ENCODE data around the gene LAMB4. TPM values are rescaled to one million over a fixed set of nuclear protein-coding genes. Genes with fewer than 3 reads are reported as not detected.
"Not testable (repeated sequence)": the region's sequence is repeated elsewhere in the genome, so short reads cannot be mapped to it uniquely, and the experiment has no call there.

Gene LAMB4
- total and polyA plus RNA-seq, 2 of the 4 experiments (the other 2 are of a cell fraction), result 0.12 to 0.18 TPM

- CTCF ChIA-PET, result interaction anchor here (0.9 to 1.3 kb wide), 2 partner anchors 10 to 17 kb away, joined by 3 to 4 read pairs; no protein-coding TSS in a partner anchor
- Histone ChIP-seq H3K14ac (replicated peaks; ENCODE audit: low read depth, low read length) (peak overlapping the region; percentile 57; the same call in 1 of the 2 replicates), H4K91ac (ENCODE audit: insufficient read depth, low read depth, low read length) (no peak overlapping the region), H2AK5ac (ENCODE audit: low read depth, low read length) (peak overlapping the region; percentile 57; the same call in 1 of the 2 replicates), H3K23ac (ENCODE audit: low read depth, low read length) (no peak overlapping the region), H3K36me3 (ENCODE audit: control insufficient read depth, insufficient read depth, low read length) (no peaks in the 10 kb centered on the region), H3K27me3 (ENCODE audit: control insufficient read depth, insufficient read depth, low read length) (no peaks in the 10 kb centered on the region), H4K8ac (ENCODE audit: low read depth in 2 of 2, low read length in 2 of 2) (no peak overlapping the region), H2AK9ac (replicated peaks; ENCODE audit: low read depth, low read length, poor library complexity) (no peak overlapping the region), H2BK20ac (ENCODE audit: low read depth, low read length) (no peak overlapping the region), H4K20me1 (ENCODE audit: insufficient read depth, low read length) (no peaks in the 10 kb centered on the region), H3K27ac (ENCODE audit: insufficient read depth, low read length) (no peak overlapping the region), H3K4me2 (ENCODE audit: low read depth, low read length) (no peak overlapping the region), H3K79me1 (ENCODE audit: low read depth in 1 of 2, low read length in 2 of 2) (no peaks in the 10 kb centered on the region), H3K9ac (ENCODE audit: low read depth, low read length) (no peak overlapping the region), H3K9me1 (ENCODE audit: insufficient read depth, low read length) (peaks cover 6% of the 10 kb centered on the region; the same call in 1 of the 2 replicates), H3K4ac (ENCODE audit: low read depth, low read length) (0 out of 2 replicates have a peak overlapping the region, but pooled peaks have one; percentile 39), H2BK120ac (ENCODE audit: low read depth, low read length) (no peak overlapping the region), H2BK5ac (ENCODE audit: low read depth, low read length, poor library complexity, severe bottlenecking) (no peak overlapping the region), H3K56ac (ENCODE audit: extremely low read depth, insufficient read depth, low read length) (no peak overlapping the region), H3K18ac (ENCODE audit: low read depth, low read length) (no peak overlapping the region), H2AFZ (replicated peaks; ENCODE audit: low read length, poor library complexity) (no peak overlapping the region), H3K4me3 (ENCODE audit: insufficient read depth, low read depth, low read length) (no peak overlapping the region), H3K9me3 (ENCODE audit: control insufficient read depth, insufficient read depth, low read length) (no peaks in the 10 kb centered on the region), H3K4me1 (ENCODE audit: control insufficient read depth, insufficient read depth, low read length) (peaks cover 8% of the 10 kb centered on the region), H2BK15ac (ENCODE audit: low read depth, low read length) (no peak overlapping the region; the same call in 2 of the 3 replicates), H4K5ac (ENCODE audit: low read depth, low read length) (peak overlapping the region; percentile 56; the same call in 1 of the 2 replicates)
- TF ChIP-seq, protein P1, sequence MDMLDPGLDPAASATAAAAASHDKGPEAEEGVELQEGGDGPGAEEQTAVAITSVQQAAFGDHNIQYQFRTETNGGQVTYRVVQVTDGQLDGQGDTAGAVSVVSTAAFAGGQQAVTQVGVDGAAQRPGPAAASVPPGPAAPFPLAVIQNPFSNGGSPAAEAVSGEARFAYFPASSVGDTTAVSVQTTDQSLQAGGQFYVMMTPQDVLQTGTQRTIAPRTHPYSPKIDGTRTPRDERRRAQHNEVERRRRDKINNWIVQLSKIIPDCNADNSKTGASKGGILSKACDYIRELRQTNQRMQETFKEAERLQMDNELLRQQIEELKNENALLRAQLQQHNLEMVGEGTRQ (IDR thresholded peaks at IDR 0.05; ENCODE audit: low read depth, low read length), result no peak
- intact Hi-C loops (cut with micrococcal nuclease) (loop anchor here (5.0 kb wide), 1 partner anchor 43 kb away; no protein-coding TSS in a partner anchor), dilution Hi-C loops (cut with HindIII; ENCODE audit: low sequenced_read_pairs, unreplicated experiment) (no loop called here), in situ Hi-C loops (cut with MboI; ENCODE audit: low sequenced_read_pairs) (no loop called here)
- ATAC-seq (ENCODE audit: low read depth), result no peak
- no peak for DNase-seq
- POLR2A ChIA-PET (ENCODE audit: unreplicated experiment), result no interaction called here
- WGBS, 2 experiments (ENCODE audit: extremely low coverage in 2 of 2, insufficient read length in 1 of 2), result 94% methylated on average over 3 of the region's 5 CpGs; no CpG with 5 or more reads in 1 of the 2 experiments
- BruUV-seq (replicated peaks), result no TSS peak
These were observed 96.2 kb downstream of the LAMB4 start for GRCh38 chr7:108033776-108034497.

DNA sequence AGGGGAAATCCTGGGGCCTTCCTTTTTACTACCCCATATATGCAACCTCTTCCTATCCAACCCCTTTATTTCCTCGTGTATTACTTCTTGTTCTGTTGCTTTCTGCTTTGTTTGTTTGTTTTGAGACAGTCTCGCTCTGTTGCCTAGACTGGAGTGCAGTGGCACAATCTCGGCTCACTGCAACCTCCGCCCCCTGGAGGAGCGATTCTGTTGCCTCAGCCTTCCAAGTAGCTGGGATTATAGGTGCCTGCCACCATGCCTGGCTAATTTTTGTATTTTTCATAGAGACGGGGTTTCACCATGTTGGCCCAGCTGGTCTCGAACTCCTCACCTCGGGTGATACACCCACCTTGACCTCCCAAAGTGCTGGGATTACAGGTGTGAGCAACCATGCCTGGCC is 96.9 kb downstream of the LAMB4 start:
- H3K18ac ChIP-seq (ENCODE audit: low read depth, low read length); H3K4me3 ChIP-seq (ENCODE audit: insufficient read depth, low read depth, low read length); H3K27me3 ChIP-seq (ENCODE audit: control insufficient read depth, insufficient read depth, low read length); H3K4me2 ChIP-seq (ENCODE audit: low read depth, low read length); H2BK15ac ChIP-seq (ENCODE audit: low read depth, low read length); POLR2A ChIA-PET (ENCODE audit: unreplicated experiment); H2BK120ac ChIP-seq (ENCODE audit: low read depth, low read length); H4K8ac ChIP-seq (ENCODE audit: low read depth in 2 of 2, low read length in 2 of 2); DNase-seq; CTCF ChIA-PET; H3K4ac ChIP-seq (ENCODE audit: low read depth, low read length); BruUV-seq (replicated peaks); H3K79me1 ChIP-seq (ENCODE audit: low read depth in 1 of 2, low read length in 2 of 2); H3K23ac ChIP-seq (ENCODE audit: low read depth, low read length); H4K5ac ChIP-seq (ENCODE audit: low read depth, low read length); H3K36me3 ChIP-seq (ENCODE audit: control insufficient read depth, insufficient read depth, low read length); H3K9ac ChIP-seq (ENCODE audit: low read depth, low read length); H4K20me1 ChIP-seq (ENCODE audit: insufficient read depth, low read length); H3K27ac ChIP-seq (ENCODE audit: insufficient read depth, low read length); H2BK20ac ChIP-seq (ENCODE audit: low read depth, low read length); H2AK9ac ChIP-seq (replicated peaks; ENCODE audit: low read depth, low read length, poor library complexity); H3K9me3 ChIP-seq (ENCODE audit: control insufficient read depth, insufficient read depth, low read length); H4K91ac ChIP-seq (ENCODE audit: insufficient read depth, low read depth, low read length); H3K9me1 ChIP-seq (ENCODE audit: insufficient read depth, low read length); H2AK5ac ChIP-seq (ENCODE audit: low read depth, low read length); in situ Hi-C loops (cut with MboI; ENCODE audit: low sequenced_read_pairs); dilution Hi-C loops (cut with HindIII; ENCODE audit: low sequenced_read_pairs, unreplicated experiment); H2BK5ac ChIP-seq (ENCODE audit: low read depth, low read length, poor library complexity, severe bottlenecking); H3K14ac ChIP-seq (replicated peaks; ENCODE audit: low read depth, low read length); ATAC-seq (ENCODE audit: low read depth); H3K56ac ChIP-seq (ENCODE audit: extremely low read depth, insufficient read depth, low read length); H2AFZ ChIP-seq (replicated peaks; ENCODE audit: low read length, poor library complexity); H3K4me1 ChIP-seq (ENCODE audit: control insufficient read depth, insufficient read depth, low read length): not testable (repeated sequence)
- 90% methylated on average over 2 of the region's 8 CpGs; no CpG with 5 or more reads in 1 of the 2 experiments for WGBS, 2 experiments (ENCODE audit: extremely low coverage in 2 of 2, insufficient read length in 1 of 2)
- intact Hi-C loops (cut with micrococcal nuclease), result loop anchor here (5.0 kb wide), 1 partner anchor 44 kb away; no protein-coding TSS in a partner anchor
